OCI-LY1 (cell line): ENCODE results near the gene MLC1.

Source experiments
- H2AFZ ChIP-seq: fragments of 200-600 bp; sonication (generic), shearing (Covaris generic); 2 replicates; pipeline ENCODE4 v1.6.0; 2014; ENCODE audit warnings: antibody characterized with exemption, mild to moderate bottlenecking, low read length
- H3F3A ChIP-seq: fragments of 200-600 bp; sonication (generic), shearing (Covaris generic); 2 replicates; pipeline ENCODE4 v1.6.0; 2014; ENCODE audit warnings: mild to moderate bottlenecking, antibody characterized with exemption, low read length, moderate library complexity; ENCODE audit not compliant: insufficient read depth
- H3K27ac ChIP-seq: fragments of 200-600 bp; sonication (generic); 2 replicates; pipeline ENCODE4 v1.5.1; 2014; ENCODE audit warnings: low read length, mixed run types, mild to moderate bottlenecking, low read depth; ENCODE audit not compliant: poor library complexity, severe bottlenecking
- H3K27me3 ChIP-seq: fragments of 200-600 bp; sonication (generic); 2 replicates; pipeline ENCODE4 v1.6.0; 2014; ENCODE audit warnings: antibody characterized with exemption, mild to moderate bottlenecking, low read length, moderate library complexity; ENCODE audit not compliant: insufficient read depth
- H3K36me3 ChIP-seq: fragments of 200-600 bp; sonication (generic); 2 replicates; pipeline ENCODE4 v1.6.1; 2014; ENCODE audit warnings: mild to moderate bottlenecking, antibody characterized with exemption, low read length, moderate library complexity, mixed read lengths; ENCODE audit not compliant: insufficient read depth
- H3K4me1 ChIP-seq: fragments of 200-600 bp; sonication (generic); 2 replicates; pipeline ENCODE4 v1.5.1; 2014; ENCODE audit warnings: mild to moderate bottlenecking, low read length, moderate library complexity; ENCODE audit not compliant: insufficient read depth, severe bottlenecking
- H3K4me2 ChIP-seq: fragments of 200-600 bp; sonication (generic), shearing (Covaris generic); 2 replicates; pipeline ENCODE4 v1.6.1; 2014; ENCODE audit warnings: low read length
- H3K4me3 ChIP-seq: fragments of 200-600 bp; sonication (generic); 2 replicates; pipeline ENCODE4 v1.5.1; 2014; ENCODE audit warnings: low read length, low read depth, mild to moderate bottlenecking, mixed read lengths; ENCODE audit not compliant: poor library complexity, severe bottlenecking
- H3K79me2 ChIP-seq: fragments of 200-600 bp; shearing (Covaris generic); 2 replicates; pipeline ENCODE4 v1.6.1; 2016; ENCODE audit warnings: mixed run types, low read length, mixed read lengths; ENCODE audit not compliant: insufficient read depth
- H3K9ac ChIP-seq: fragments of 200-600 bp; sonication (generic), shearing (Covaris generic); 2 replicates; pipeline ENCODE4 v1.6.1; 2014; ENCODE audit warnings: mild to moderate bottlenecking, low read length, mixed read lengths
- H3K9me2 ChIP-seq: fragments of 200-600 bp; sonication (generic), shearing (Covaris generic); 2 replicates; pipeline ENCODE4 v1.6.1; 2014; ENCODE audit warnings: low read depth, mild to moderate bottlenecking, low read length, mixed read lengths
- H3K9me3 ChIP-seq: fragments of 200-600 bp; shearing (Covaris generic); 2 replicates; pipeline ENCODE4 v1.6.1; 2014; ENCODE audit warnings: low read length, mixed read lengths
- H4K20me1 ChIP-seq: fragments of 200-600 bp; sonication (generic), shearing (Covaris generic); 2 replicates; pipeline ENCODE4 v1.6.0; 2016; ENCODE audit warnings: mild to moderate bottlenecking, low read length; ENCODE audit not compliant: insufficient read depth
- CTCF ChIP-seq: fragments of 200-600 bp; sonication (generic), shearing (Covaris generic); IDR thresholded peaks from 2 replicates; pipeline ENCODE4 v1.5.1; 2017; ENCODE audit warnings: mild to moderate bottlenecking, antibody characterized with exemption, low read length, moderate library complexity, mixed read lengths
- EZH2 ChIP-seq: fragments of 200-600 bp; sonication (generic), shearing (Covaris generic); IDR thresholded peaks from 2 replicates; pipeline ENCODE4 v1.8.0; 2017; ENCODE audit warnings: borderline replicate concordance, mixed run types, mild to moderate bottlenecking, antibody characterized with exemption, low read length, moderate library complexity, mixed read lengths

The MLC1 gene

GRCh38 chr22:50085211-50085972, at the start of gene MLC1:
Gene MLC1, minus strand, starts transcription at chr22:50085426. Its CDS starts 524 bp downstream, at chr22:50084902.
- Histone ChIP-seq H3K9ac (no peak within 1 kb of the TSS), H3K4me1 (peaks cover 7% of the 10 kb centered on the region), H3K4me3 (no peak within 1 kb of the TSS), H4K20me1 (no peaks in the 10 kb centered on the region), H3K27me3 (peaks cover 9% of the 10 kb centered on the region; the same call in 1 of the 2 replicates), H3K4me2 (0 out of 2 replicates have a peak within 1 kb of the TSS, but pooled peaks have one; percentile 38), H3K9me3 (peaks cover 11% of the 10 kb centered on the region; the same call in 1 of the 2 replicates), H3K79me2 (no peaks in the 10 kb centered on the region), H3K36me3 (no peaks in the 10 kb centered on the region; the same call in 1 of the 2 replicates), H3K9me2 (no peaks in the 10 kb centered on the region), H3F3A (no peaks in the 10 kb centered on the region), H3K27ac (no peak within 1 kb of the TSS), H2AFZ (no peak within 1 kb of the TSS)
- no peak for TF ChIP-seq CTCF
- no peak for TF ChIP-seq EZH2

GRCh38 chr22:50134481-50134880, 49.3 kb upstream of the MLC1 start:
- no peaks in the 10 kb centered on the region; the same call in 1 of the 2 replicates for H3K36me3 ChIP-seq
- H2AFZ ChIP-seq: no peak overlapping the region
- no peaks in the 10 kb centered on the region for H4K20me1 ChIP-seq
- H3K4me3 ChIP-seq: no peak overlapping the region
- H3K9ac ChIP-seq: no peak overlapping the region
- H3K27ac ChIP-seq: no peak overlapping the region
- H3K4me2 ChIP-seq: no peak overlapping the region
- H3K9me2 ChIP-seq: no peaks in the 10 kb centered on the region
- no peaks in the 10 kb centered on the region for H3K27me3 ChIP-seq
- H3K4me1 ChIP-seq: peaks cover 26% of the 10 kb centered on the region
- H3K79me2 ChIP-seq: no peaks in the 10 kb centered on the region
- TF ChIP-seq EZH2 (no peak), CTCF (no peak)
- H3K9me3 ChIP-seq: no peaks in the 10 kb centered on the region
- H3F3A ChIP-seq: 0 out of 2 replicates have a peak, but pooled peaks cover 7% of the 10 kb centered on the region

GRCh38 chr22:50131894-50132293, 46.7 kb upstream of the MLC1 start:
- Histone ChIP-seq H3F3A (no peaks in the 10 kb centered on the region), H3K9ac (no peak overlapping the region), H3K79me2 (no peaks in the 10 kb centered on the region), H3K4me2 (no peak overlapping the region), H3K4me1 (peaks cover 17% of the 10 kb centered on the region), H2AFZ (no peak overlapping the region), H3K27ac (no peak overlapping the region), H3K9me2 (no peaks in the 10 kb centered on the region), H3K36me3 (no peaks in the 10 kb centered on the region; the same call in 1 of the 2 replicates), H4K20me1 (no peaks in the 10 kb centered on the region), H3K9me3 (no peaks in the 10 kb centered on the region), H3K4me3 (no peak overlapping the region), H3K27me3 (no peaks in the 10 kb centered on the region)
- no peak for TF ChIP-seq CTCF
- TF ChIP-seq EZH2: no peak
